ENCODE data around the gene ZHX3.

GRCh38 chr20:41142919-41143318, 174.6 kb downstream of the ZHX3 start:
- TF ChIP-seq, protein P1, sequence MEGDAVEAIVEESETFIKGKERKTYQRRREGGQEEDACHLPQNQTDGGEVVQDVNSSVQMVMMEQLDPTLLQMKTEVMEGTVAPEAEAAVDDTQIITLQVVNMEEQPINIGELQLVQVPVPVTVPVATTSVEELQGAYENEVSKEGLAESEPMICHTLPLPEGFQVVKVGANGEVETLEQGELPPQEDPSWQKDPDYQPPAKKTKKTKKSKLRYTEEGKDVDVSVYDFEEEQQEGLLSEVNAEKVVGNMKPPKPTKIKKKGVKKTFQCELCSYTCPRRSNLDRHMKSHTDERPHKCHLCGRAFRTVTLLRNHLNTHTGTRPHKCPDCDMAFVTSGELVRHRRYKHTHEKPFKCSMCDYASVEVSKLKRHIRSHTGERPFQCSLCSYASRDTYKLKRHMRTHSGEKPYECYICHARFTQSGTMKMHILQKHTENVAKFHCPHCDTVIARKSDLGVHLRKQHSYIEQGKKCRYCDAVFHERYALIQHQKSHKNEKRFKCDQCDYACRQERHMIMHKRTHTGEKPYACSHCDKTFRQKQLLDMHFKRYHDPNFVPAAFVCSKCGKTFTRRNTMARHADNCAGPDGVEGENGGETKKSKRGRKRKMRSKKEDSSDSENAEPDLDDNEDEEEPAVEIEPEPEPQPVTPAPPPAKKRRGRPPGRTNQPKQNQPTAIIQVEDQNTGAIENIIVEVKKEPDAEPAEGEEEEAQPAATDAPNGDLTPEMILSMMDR (IDR thresholded peaks at IDR 0.05): no peak
- TF ChIP-seq POLR2A (IDR thresholded peaks at IDR 0.05): no peak

All from heart left ventricle (tissue), 13 donors.